Measurements from ENCODE around the gene ZNF792.

GRCh38 chr19:34975056-34975455, 11.0 kb upstream of the ZNF792 start:
- TF ChIP-seq CTCF (IDR thresholded peaks at IDR 0.05 in 4 of 5, conservative IDR thresholded peaks at IDR 0.05 in 1 of 5) (no peak), POLR2A (IDR thresholded peaks at IDR 0.05) (no peak)

Data from gastrocnemius medialis (tissue), 4 donors.